Stomach smooth muscle (tissue), 2 donors: Measurements from ENCODE around the gene PPM1H.

ENCODE experiments used
- H3K27ac ChIP-seq: one replicate; pipeline ENCODE4 v1.7.0; 2013; ENCODE audit warnings: mild to moderate bottlenecking, low read length, inconsistent platforms
- H3K27me3 ChIP-seq, 2 donors: one replicate each; pipeline ENCODE4 v1.7.0; 2013; ENCODE audit warnings: low read length in 2 of 2; ENCODE audit not compliant: insufficient read depth in 2 of 2, control insufficient read depth in 1 of 2
- H3K36me3 ChIP-seq, 2 donors: one replicate each; pipeline ENCODE4 v1.7.0; 2013; ENCODE audit warnings: low read length in 2 of 2; ENCODE audit not compliant: control insufficient read depth in 2 of 2, insufficient read depth in 2 of 2
- H3K4me1 ChIP-seq: one replicate; pipeline ENCODE4 v1.7.0; 2013; ENCODE audit warnings: low read length; ENCODE audit not compliant: control insufficient read depth, insufficient read depth
- H3K4me3 ChIP-seq, 2 donors: one replicate each; pipeline ENCODE4 v1.7.0; 2013; ENCODE audit warnings: low read length in 2 of 2
- H3K9ac ChIP-seq, 2 donors: one replicate each; pipeline ENCODE4 v1.7.0; 2013; ENCODE audit warnings: low read length in 2 of 2, mild to moderate bottlenecking in 1 of 2
- H3K9me3 ChIP-seq, 2 donors: one replicate each; pipeline ENCODE4 v1.7.0; 2013; ENCODE audit warnings: low read length in 2 of 2; ENCODE audit not compliant: control insufficient read depth in 2 of 2
- donor health status: healthy.
- donor health status: Pancreatic carcinoma.

The PPM1H gene

DNA sequence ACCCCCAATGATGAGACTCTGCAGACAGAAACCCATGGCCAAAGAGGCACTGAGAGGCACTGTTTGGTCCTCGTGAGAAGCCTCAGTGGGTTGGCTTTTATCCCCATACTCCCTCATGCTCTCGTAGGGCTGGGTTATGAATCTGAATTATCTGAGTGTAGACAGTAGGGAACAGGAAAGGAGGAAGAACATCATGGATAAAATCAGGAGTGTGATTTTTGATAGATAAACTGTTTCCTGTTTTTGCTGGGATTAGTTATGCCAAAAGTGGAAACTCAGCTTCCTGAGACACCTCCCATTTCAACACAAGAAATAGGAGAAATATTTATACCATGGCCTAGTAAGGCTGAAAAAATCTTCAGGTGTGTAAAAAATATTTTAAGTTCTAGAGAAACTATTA is 177.9 kb downstream of the PPM1H start:
- Histone ChIP-seq H3K36me3 (no peaks in the 10 kb centered on the region), H3K9ac (no peak overlapping the region), H3K9me3 (no peaks in the 10 kb centered on the region), H3K4me3 (no peak overlapping the region), H3K4me1 (peaks cover 3% of the 10 kb centered on the region), H3K27ac (no peak overlapping the region), H3K27me3 (no peaks in the 10 kb centered on the region)

DNA sequence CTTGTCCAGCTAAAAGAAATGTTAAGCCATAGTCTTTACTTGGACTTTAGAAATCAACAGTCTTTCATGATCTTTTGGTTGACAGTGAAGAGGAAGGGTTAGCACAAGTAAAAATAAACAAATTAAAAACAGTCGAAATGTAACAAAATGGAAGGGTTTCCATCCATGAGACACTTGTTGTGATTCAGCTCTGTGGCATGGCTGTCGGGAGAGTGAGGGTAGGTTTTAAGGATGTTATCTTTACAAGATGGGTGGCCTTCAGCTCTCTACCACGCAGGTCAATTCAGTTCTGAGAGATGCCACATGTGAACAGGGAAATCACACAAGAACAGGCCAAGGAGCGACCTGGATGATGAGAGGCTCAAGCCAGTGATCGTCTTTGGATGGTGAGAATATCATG is 180.2 kb downstream of the PPM1H start:
- no peaks in the 10 kb centered on the region for H3K36me3 ChIP-seq
- H3K27ac ChIP-seq: no peak overlapping the region
- H3K9ac ChIP-seq: no peak overlapping the region
- H3K9me3 ChIP-seq: no peaks in the 10 kb centered on the region
- no peak overlapping the region for H3K4me3 ChIP-seq
- H3K27me3 ChIP-seq: no peaks in the 10 kb centered on the region
- no peaks in the 10 kb centered on the region for H3K4me1 ChIP-seq

DNA sequence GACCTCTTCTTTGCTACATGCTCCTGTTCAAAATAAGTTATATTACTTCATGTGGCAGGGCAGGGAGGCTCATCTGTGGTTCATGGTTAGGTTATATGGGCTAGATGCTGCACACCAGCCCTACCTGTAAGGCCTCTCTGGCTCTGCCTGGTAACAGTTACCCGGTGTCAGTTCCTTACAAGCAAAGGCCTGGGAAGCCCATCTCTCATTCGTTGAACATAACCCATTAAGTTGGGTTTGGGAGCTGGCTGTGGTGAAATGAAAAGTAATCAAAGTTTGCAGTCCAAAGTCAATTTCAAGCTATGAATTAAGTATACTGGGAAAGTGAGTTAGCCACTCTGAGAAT is 183.2 kb downstream of the PPM1H start:
- Histone ChIP-seq H3K4me1 (no peaks in the 10 kb centered on the region), H3K9ac (no peak overlapping the region), H3K27me3 (no peaks in the 10 kb centered on the region), H3K27ac (no peak overlapping the region), H3K9me3 (no peaks in the 10 kb centered on the region), H3K4me3 (no peak overlapping the region), H3K36me3 (no peaks in the 10 kb centered on the region)

DNA sequence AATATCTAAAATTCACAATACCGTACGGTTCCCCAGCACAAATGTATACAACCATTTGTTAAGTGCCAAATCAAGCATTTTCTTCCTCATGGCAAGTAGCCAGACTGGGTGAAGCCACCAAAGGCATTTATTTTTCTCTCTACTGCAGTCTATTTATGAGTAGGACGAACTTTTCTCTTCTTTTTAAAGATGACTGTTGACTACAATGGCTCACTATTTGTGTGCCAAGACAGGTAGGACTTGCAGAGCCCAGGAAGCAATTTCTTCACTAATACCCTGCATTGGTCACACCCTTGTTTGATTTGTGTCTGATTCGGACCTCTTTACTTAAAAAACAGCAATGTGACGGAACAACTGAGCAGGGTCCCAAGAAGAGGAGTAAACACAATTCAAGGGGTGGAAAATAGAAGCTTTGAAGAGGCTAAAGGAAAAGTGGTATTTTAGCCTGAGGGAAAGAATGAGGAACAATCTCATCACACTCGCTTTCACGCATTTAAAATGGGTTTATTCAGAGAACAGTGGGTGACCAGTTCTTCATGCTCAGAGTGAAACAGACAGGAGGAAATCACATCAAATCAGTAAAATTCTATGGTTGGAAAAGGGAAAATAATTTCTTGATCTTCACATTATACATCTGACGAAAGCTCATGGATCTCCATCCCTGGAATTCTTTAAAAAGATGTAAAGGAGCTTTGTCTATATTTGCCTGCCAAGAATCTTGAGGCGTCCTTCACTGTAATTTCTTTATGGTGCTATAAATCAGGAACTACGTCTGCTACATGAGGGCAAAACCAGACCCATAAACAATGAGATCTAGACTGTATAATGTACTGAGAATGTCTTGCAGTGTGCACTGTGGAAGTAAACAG is 183.8 kb downstream of the PPM1H start:
- Histone ChIP-seq H3K27me3 (no peaks in the 10 kb centered on the region), H3K4me1 (no peaks in the 10 kb centered on the region), H3K9me3 (no peaks in the 10 kb centered on the region), H3K36me3 (no peaks in the 10 kb centered on the region), H3K9ac (no peak overlapping the region), H3K4me3 (no peak overlapping the region), H3K27ac (no peak overlapping the region)

DNA sequence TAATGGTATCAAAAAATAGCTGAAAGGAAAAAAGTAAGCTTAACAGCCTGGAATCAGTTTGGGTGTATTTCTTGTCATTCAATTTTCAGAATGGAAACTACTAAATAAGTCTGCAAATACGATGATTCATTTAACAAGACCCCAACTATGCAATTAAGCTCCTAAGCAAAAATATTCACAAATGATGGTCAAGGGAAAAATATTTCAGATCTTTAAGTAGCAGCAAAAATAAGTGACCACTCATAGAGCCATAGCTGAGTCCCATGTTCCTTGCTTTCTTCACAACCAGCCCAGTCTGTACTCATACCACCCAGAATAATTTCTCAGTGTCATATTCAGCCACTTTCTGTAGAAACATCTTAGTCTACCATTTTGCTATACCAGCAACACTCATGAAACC is 185.4 kb downstream of the PPM1H start:
- H3K4me1 ChIP-seq: no peaks in the 10 kb centered on the region
- no peak overlapping the region for H3K27ac ChIP-seq
- no peaks in the 10 kb centered on the region for H3K9me3 ChIP-seq
- no peak overlapping the region for H3K9ac ChIP-seq
- no peaks in the 10 kb centered on the region for H3K27me3 ChIP-seq
- no peak overlapping the region for H3K4me3 ChIP-seq
- H3K36me3 ChIP-seq: no peaks in the 10 kb centered on the region

DNA sequence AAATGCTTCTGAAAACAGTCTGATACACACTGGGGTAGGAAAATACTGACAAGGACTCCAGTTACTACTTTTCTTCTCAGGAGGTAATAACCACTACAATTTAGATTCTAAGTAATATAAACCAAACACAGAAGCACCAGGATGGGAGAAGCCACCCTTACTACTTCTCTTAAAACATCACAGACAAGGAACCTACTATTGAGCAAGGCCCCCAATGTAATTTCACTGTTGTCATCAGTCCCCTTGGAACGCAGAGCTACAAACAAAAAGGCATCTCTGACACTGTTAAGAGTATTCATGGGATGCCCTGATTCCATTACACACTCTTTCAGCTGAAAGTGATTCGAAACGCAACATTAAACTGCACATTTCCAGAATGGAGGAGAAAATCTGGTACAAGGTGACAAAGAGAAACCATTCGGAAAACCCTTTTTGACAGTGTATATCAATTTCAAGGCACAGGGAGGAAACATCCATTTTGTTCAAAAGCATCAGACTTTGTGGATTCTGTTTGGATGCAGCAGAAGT is 185.9 kb downstream of the PPM1H start:
- H3K9me3 ChIP-seq: no peaks in the 10 kb centered on the region
- H3K4me3 ChIP-seq: no peak overlapping the region
- H3K27me3 ChIP-seq: no peaks in the 10 kb centered on the region
- no peaks in the 10 kb centered on the region for H3K36me3 ChIP-seq
- no peak overlapping the region for H3K27ac ChIP-seq
- H3K9ac ChIP-seq: no peak overlapping the region
- H3K4me1 ChIP-seq: no peaks in the 10 kb centered on the region

DNA sequence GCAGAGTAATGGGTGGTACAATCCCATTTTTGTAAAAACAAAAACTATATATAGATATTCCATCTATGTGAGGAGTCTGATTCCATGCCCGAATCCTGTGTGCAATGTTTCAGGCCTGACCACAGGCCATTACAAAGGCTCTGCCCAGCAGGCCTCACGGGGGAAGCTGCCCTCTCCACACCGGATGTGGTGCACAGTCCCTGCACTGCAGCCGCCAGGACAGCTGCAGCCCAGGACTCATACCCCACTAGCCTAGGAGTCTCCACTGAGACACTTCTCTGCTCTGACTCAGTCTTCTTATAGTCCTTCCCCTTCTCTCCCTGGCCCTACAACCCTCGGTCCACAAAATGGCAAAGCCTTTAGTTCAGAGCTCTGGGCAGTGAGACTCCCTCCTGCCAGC is 190.4 kb downstream of the PPM1H start:
- Histone ChIP-seq H3K9ac (no peak overlapping the region), H3K4me1 (peaks cover 2% of the 10 kb centered on the region), H3K4me3 (no peak overlapping the region), H3K27ac (no peak overlapping the region), H3K9me3 (no peaks in the 10 kb centered on the region), H3K27me3 (no peaks in the 10 kb centered on the region), H3K36me3 (no peaks in the 10 kb centered on the region)

DNA sequence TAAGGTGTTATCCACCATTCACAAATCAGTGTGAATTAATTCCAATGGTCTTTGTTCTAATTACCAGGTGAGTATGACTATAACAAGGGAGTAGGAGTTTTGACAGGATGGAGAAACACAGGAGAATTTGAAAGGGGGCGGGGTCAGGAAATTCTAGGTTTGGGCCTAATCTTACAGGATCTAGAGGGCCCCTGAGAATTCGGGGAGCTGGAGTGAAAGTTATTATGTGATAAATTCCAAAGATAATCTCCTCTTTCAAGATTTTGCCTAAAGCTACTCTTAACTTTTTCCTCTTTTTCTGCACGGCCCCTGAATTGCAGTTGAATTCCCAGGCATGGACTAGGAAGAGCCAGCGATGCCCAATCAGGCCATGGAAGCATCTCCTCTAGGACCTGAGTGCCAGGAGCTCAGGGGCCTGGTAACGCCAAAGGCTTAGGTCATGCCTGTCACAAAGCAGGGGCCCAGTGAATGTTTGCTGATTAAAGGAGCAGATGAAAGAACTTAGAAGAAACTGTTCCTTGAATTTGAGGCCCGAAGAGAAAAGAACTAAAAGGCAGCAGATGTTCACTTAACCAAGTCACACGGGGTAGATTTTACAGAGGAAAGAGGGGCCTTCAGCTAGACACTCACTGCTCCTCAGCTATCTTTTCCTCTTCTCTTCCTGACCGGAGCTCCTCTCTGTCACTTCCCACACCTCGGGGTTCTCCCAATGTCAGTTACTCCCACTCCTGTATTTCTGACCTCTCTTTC is 195.5 kb downstream of the PPM1H start:
- Histone ChIP-seq H3K4me3 (no peak overlapping the region), H3K4me1 (peaks cover 2% of the 10 kb centered on the region), H3K36me3 (no peaks in the 10 kb centered on the region), H3K27ac (no peak overlapping the region), H3K27me3 (no peaks in the 10 kb centered on the region), H3K9me3 (no peaks in the 10 kb centered on the region), H3K9ac (no peak overlapping the region)

DNA sequence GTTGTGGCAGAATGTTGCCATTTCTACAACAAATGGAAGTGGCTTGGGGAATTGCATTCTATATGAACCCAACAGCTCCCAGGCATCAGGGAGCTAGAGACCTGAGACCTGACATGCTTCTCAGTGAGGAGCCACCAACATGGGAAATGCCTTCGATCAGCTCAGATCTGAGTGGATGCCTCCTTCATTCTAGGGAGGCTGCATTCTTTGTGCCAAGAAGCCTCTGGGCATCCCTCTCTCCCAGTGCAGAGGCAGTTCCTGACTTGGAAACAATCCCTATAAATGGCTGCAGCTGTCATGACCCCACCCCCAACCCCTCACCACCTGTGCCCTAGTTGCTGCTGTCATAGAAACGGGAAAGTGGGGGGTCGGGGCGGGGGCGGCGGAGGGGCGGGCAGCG is 196.3 kb downstream of the PPM1H start:
- H3K4me3 ChIP-seq: no peak overlapping the region
- no peak overlapping the region for H3K9ac ChIP-seq
- H3K27ac ChIP-seq: no peak overlapping the region
- no peaks in the 10 kb centered on the region for H3K9me3 ChIP-seq
- H3K27me3 ChIP-seq: no peaks in the 10 kb centered on the region
- H3K4me1 ChIP-seq: peaks cover 2% of the 10 kb centered on the region
- no peaks in the 10 kb centered on the region for H3K36me3 ChIP-seq

DNA sequence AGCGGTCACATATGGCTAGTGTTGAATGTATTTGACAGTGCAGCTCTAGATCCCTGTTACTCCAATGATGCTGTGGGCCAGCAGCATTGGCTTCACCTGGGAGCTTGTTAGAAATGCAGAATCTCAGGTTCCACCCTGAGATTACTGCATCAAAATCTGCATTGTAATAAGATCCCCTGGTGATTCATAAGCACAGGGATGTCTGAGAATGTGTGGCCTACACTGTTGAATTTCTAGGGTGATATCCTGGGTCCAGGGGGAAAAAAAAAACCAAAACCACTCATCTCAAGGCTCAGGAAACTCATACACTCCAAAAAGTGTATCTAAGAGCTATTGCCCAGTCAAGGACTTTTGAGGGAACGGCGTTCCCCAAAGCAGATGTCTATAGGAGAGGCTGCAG is 196.8 kb downstream of the PPM1H start:
- Histone ChIP-seq H3K9ac (no peak overlapping the region), H3K27ac (no peak overlapping the region), H3K9me3 (no peaks in the 10 kb centered on the region), H3K36me3 (no peaks in the 10 kb centered on the region), H3K27me3 (no peaks in the 10 kb centered on the region), H3K4me3 (no peak overlapping the region), H3K4me1 (peaks cover 2% of the 10 kb centered on the region)

DNA sequence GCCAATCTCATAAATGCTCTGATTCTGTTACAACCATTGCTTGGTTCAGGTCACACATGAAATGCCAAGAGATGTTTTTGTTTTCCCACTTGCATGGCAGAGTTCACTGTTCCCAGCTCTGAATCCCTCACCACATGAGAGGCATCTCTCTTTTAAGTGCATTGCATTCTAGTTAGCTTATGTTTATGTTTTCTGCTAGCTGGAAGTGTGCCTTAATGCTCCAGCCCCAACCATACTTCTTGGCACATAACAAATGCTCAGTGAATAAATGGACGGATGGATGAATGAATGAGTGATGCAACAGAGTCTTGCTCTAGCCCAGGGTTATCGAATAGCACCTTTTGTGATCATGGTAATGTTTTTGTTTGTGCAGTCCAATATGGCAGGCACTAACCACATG is 197.3 kb downstream of the PPM1H start:
- Histone ChIP-seq H3K4me1 (peaks cover 2% of the 10 kb centered on the region), H3K4me3 (no peak overlapping the region), H3K9me3 (no peaks in the 10 kb centered on the region), H3K9ac (no peak overlapping the region), H3K27me3 (no peaks in the 10 kb centered on the region), H3K36me3 (no peaks in the 10 kb centered on the region), H3K27ac (no peak overlapping the region)
